ENCODE data around the gene PDK2.

PDK2 gene

DNA sequence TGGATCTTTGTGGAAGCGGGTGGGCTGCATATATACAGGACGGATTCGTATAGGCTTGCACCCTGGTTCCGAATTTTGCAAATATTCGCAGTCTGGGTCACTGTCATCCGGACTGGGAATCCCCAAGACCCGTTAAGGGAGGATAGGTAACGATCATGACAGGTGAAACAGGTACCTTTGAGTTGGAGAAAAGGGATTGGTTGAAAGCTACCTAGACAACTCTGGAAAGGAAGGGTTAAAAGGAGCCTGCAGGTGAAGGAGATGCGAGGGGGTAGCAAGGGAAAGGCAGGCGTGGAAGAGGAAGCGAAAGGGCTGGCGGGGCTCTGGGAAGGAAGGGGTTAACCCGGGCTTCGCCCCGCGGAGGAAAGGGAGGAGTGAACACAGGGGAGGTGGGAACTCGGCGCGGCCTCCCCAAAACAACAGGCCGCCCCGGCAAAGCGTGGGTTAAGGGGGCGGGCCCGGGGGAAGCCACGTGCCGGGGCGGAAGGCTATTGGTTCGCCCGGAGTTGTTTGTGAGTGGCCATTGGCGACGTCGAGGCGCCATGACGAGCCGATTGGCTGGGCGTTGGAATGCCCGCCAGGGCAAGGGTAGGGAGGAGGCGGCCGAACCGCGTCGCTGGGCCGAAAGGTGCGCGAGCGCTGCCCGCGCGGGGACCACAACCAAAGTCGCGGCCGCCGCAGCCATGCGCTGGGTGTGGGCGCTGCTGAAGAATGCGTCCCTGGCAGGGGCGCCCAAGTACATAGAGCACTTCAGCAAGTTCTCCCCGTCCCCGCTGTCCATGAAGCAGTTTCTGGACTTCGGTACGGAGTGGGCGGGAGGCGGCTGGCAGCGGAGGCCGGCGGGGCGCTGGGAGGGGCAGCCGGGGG is at the start of gene PDK2:
TSS of gene PDK2 (plus strand) at position 599 of the 867 bp plus-strand sequence. CDS start at position 684, 85 bp downstream.
- peak; percentile 98 for DNase-seq

DNA sequence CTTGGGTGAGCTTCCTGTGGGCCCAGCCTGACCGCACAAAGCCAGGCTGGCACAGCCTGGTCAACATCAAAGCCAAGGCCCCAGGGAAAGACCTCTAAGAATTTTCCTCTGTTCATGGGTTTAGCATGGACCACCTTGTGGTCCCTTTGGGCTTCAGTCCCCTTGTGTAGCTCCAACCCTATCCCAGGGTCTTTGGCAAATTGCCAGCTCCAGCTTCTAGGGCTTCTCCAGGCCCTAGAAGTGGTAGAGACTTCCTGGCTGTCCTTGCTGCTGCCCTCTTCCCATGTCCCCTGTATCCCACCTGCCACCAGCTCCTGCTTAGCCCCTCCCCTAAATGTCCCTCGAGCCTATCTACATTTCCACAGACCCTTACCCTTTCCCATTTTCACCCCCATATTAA is 49.0 kb upstream of the PDK2 start:
- DNase-seq: no peak

DNA sequence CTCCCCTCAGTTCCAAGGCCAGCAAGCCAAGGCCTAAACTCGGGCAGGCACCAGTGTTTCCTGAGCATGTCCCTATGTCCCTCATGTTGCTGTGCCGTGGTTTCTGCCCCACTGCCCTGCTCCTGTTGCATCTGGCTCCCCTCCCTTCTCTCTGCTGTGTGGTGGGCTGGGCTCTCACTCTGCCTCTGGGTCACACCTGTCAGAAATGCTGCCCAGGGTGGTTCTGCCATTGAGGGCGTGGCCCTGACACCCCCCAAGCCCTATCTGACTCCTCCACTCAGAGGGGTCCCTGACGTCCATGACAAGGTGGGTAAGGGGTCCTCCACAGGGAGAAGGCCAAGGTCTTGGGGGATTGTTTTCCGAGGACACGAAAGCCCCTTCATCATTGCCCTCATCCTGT is 48.5 kb upstream of the PDK2 start:
- DNase-seq: no peak

DNA sequence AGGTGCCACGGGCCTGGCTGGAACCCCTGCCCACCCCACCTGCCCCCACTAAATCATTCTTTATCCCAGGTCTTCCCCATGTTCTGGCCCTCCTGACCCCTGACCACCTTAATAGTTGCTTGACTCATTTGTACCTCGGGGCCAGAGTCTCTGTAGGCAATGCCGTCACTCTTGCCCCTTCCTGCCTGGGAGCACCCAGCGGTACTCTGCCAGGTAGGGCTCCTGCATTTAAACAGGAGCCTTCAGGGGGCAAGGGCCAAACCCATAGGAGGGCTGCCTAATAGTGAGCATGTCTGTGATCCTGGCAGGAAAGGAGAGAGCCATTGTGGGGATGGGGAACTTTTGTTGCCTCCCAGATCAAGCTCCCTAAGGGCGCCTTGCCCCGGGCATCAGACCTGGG is 48.1 kb upstream of the PDK2 start:
- no peak for DNase-seq

DNA sequence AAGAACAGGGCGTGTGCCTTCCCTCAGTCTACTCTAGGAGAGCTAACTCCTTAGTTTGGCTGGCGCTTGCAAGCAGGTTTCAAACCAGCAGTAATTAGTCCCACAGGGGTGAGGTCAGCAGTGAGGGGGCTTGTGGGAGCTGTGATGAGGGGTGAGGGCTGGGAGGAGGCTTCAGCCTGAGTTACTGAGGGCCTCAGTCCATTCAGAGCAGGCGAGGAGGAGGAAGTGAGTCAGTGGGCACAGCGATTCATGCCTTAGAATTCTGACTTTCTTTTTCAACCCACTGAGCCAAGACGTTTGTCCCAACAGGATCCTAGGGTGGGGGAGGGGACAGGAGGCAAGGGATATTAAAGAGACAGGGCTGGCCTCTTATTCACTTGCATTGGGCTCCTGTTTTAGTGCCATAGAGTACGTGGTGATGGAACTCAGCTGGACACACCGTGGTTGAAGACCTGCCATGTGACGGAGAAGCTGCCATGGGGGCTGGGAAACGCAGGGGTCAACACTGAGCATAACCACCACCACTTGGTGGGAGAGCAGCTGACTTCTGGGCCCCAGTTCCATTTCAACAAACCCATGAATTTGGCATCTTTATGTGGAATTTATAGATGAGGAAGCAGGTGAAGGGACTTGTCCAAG is 47.5 kb upstream of the PDK2 start:
- DNase-seq: no peak

DNA sequence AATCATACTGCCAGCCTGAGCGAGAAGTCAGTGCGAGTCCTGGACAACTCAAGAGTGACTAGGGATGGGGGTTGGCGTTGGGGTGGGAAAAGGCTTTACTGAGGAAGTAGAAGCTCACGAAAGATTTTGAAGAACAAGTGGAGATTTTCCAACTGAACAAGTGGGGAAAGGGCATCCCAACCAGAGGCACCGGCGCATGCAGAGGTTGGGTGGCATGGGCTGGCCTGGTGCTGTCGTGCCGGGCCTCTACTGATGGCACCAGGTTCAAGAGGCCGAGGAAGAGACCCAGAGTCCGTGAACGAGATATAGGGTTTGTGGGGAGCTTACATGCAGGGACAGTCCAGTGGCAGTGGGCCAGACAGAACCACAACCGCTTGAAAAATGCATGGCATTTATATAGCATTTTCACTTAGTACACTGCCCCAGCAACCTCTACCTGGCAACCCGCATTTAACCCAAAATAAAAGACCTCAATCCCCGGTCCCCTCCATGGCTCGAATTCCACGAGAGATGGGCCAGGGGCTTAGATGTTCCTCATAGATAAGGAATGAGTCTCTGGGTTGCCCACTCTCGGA is 46.9 kb upstream of the PDK2 start:
- DNase-seq: no peak

DNA sequence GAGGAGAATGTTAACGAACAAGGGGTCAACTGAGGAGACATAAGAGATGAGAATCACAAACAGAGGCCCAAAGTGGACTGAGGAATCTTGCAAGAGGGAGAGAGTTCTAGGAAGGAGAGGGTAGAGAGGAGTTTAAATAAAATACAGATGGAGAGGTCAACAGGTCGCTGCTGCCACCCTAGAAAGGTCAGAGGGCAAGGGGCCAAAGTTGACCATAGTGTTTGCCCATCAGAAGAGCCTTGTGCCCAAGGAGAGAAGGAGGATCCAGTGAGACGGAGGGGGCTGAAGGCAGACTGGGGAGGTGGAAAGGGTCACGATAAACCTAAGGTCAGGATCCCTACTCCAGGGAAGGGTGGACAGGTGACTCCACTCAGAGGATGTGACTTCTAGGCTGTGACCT is 46.2 kb upstream of the PDK2 start:
- DNase-seq: no peak

DNA sequence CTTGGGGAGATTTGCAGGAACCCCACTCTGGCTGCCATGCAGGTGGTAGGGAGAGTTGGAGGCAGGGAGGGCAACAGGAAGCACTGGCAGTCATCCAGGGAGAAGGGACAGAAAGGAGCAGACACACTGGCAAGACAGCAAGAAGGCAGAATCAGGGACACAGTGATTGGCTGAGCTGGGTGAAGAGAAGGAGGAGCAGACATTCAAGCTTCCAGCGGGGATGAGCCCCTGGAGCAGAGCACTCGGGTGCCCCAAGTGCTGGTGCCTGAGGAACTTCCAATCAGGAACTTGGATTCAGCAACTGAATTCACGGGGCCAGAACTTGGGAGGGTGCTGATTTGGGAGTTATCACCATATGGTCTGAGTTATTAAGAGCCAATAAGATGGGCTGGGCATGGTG is 45.5 kb upstream of the PDK2 start:
- no peak for DNase-seq

DNA sequence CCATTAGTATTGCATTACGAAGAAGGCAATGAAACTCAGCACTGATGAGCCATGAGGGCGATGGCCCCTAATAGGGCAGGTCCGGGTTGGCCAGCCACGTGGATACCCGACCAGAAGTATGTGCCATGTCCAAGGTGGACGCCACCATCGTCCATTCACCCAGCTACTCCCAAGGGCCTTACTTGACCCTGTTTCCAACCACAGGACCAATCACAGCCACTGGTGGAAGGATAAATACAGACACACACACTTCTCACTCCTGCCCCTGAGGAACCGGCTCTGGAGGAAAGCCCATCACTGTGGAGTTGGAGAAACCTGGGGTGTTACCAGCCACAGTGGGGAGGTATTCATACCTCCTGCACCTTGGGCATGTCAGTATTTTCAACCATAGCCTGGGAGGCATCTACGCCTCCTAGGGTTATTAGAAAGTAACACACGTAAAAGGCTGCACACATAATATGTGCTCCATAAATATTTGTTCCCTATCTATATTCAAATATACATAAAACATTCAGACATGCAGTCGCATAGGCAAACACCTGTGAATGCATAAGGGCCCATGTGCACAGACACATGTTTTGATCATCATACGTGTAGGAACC is 44.6 kb upstream of the PDK2 start:
- DNase-seq: no peak

DNA sequence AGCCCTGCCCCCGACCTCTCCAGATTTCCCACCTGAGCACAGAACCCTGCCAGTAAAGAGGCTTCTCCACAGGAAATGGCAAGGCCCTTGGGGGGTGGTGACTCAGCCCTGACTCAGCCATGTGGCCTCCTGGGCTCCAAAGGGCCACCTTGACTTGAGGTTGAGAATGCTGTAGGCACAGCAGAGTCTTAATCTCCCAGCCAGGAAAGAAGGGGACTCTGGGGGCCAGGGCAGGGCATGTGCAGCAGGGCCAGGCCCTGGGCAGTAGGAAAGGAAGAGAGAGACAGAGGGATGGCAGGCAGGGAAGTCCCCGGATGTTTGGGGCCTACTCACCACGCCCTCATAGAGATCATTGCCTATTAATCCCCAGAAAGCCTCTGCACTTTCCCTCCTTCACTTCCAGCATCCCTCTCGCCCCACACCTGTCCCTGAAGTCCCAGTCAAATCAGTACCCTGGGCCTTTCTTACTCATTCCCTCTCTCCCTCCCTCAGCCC is 44.0 kb upstream of the PDK2 start:
- no peak for DNase-seq

DNA sequence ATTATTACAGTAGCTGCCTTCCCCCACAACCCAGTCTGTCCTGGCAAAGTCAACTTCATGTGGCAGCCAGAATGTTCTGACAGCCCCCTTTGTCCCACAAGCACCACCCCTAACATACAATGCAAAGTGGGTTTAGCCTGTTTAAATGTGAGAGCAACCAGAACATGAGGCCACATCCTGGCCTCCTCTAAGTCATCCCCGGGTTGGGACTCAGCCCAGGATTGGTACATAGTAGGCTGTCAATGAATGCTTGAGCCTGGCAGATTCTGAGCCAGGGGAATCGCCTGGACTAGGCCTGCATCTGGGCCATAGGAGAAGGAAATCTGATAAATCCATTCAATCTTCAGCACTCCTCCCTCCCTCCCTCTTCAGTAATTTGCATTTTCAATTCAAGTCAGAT is 43.5 kb upstream of the PDK2 start:
- DNase-seq: no peak

DNA sequence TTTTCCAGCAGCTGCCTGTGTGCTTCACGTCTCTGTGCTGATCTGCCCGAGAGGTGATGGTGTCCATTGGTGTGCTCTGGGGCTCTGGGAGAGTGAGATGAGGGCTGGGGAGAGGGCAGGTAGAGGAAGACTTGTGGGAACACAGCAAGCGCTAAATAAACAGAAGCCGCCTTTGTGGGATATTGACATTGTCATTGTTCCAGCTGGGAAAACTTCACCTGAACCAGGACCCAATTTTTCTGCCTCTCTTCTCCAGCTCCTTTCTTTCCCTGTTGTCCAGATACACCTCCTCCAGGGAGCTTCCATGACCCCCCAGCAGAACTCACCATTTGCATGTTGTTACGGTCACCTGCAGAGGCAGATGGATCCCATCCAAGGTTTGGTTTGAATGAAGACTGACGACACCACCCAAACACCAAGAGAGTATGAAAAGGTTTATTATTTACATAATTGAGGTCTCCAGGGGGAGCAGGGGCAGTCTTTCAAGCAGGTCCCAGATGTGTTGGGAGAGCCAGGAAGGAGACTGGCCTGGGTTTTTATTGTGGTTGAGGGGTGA is 42.8 kb upstream of the PDK2 start:
- no peak for DNase-seq

DNA sequence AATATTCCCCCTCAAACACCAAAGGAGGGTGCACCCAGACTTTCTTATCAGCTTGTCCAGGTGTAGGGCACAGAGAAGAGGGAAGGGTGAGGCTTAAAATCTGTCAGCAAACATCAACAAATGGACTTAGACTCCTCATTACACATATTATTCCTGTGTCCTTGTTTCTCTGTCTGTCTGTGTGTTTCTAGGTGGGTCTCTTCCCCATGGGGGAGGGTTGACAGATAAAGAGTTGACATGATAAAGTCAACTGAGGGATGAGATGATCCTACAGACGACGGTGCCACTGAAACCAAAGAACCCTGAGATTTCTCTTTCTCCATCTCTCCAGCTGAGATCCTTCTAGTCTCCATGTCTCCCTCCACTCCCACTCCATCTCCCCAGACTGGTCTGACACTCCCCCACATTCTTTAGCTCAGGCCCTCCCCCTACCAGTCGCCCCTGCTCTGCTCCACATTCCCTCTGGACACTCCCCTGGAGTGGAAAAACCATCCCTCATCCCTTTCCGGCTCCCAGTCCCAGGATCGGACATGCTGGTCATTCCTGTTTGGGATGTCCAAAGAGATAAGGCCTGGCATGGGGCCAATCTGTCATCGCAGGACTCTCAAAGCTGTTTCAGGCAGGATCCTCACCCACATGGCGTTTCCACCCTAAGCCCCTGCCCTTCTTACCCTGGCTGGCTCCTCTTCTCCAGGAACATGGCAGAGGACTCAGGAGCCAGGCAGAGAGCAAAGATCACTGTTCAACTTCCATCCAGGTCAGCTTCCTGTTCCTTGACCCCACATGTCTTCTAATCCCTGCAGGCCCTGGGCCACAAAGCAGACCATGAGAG is 42.1 kb upstream of the PDK2 start:
- DNase-seq: no peak

DNA sequence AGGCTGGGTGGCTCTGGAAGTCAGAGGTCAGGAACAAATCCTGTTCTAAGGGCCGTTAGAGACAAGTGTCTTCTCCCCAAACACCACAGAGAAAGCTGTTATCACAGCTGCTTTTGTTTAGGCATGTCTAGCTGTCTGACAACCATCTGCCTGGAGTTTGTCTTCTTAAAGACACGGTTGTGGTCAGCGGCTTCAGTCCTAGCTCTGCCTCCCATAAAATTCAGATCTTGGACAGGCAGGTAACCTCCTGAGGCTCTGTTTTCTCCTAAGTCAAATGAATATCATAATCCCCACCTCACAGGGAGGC is 41.5 kb upstream of the PDK2 start:
- no peak for DNase-seq

DNA sequence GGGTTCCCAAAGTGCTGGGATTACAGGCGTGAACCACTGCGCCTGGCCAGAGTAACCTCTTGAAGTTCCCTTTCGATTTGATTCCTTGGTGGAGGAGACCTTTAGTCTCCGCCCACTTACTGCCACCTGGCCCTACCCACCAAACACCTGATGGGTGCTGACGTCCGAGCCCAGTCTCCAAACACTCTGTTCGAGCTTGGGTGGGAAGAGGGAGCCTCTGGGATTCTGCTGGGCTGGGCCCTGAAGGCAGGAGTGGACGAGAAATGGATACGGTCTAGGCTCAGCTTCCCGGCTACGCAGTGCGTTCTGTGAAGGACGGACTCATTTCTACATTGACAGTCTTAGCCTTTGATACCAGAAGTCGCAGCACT is 40.1 kb upstream of the PDK2 start:
- no peak for DNase-seq

DNA sequence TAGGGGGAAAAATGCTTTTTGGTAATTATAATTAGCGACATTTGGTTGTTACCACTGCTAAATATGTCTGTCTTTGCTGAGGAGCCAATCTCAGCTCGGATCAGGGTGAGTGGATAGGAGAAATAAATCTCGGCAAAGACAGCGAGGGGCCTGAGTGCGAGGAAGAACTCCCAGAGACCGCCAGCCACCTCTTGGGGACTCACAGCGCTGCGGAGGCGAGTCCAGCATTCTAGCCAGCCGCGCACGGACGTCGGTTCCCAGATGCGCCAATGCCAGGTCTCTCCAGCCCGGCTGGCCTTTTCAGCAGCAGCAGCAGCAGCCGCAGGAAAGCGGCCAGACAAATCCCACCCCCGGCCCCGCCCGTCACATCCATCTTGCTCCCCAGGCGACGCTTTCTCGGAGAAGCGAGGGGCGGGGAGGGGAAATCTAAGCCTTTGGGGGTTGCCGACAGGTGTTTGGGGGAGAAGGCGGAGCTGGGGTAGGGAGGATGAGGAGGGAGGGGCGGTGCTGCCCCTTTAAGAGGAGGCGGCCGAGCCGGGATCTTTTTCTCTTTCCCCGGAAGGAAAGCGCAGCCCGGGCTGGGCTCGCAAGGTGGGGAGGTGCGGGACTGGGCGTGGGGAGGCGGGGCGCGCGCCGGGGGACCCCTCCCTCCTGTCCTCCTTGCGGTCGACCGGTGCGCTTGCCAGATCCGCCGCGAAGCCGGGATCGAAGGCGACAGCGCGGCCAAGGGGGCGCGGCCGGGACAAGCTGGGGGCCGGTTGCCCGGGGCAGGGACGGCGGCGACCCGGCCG is 39.5 kb upstream of the PDK2 start, which contains the start of gene ITGA3:
TSS of gene ITGA3 (plus strand) at position 685 of the 791 bp plus-strand sequence. CDS start 330 bp downstream, outside the sequence.
- peak; percentile 75 for DNase-seq

DNA sequence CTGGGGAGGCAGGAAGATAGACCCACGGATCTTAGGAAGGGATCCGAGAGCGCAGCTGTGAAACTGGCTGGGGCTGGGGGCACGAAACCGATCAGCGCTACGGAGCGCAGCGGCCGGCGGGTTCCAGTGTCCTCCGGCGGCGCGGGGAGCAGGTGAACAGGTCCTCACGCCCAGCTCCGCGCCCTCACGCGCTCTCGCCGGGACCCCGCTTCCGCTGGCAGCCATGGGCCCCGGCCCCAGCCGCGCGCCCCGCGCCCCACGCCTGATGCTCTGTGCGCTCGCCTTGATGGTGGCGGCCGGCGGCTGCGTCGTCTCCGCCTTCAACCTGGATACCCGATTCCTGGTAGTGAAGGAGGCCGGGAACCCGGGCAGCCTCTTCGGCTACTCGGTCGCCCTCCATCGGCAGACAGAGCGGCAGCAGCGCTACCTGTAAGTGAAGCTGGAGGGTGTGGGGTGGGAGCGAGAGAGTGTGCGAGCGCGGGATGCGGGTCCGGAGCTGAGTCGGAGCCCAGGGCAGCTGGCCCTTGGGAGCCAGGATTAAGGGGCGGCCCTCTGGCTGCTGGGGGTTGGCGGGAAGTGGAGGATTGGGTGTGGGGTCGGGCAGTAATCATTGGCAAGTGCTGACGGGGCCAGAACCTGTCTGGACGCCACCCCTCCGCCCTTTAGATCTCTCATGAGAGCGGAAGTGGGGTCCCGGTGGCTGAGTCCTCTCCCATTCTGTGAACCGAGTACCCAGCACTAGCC is 38.8 kb upstream of the PDK2 start:
- no peak for DNase-seq

DNA sequence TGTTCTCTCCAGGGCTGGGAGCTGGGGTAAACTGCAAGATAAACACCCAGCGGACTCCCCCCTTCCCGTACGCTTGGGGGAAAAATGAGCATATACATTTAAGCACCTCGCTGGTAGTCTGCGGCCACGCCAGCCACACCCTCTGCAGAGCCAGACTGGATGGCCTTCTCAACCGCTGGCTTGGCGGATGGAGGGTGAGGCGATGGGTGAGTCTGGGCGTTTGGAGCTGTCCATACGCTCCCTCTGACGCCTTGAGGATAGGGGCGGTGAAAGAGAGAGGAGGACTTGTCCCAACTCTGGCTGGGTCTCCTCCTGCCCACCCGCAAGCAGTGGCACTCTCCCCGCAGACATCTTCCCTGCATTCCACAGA is 38.2 kb upstream of the PDK2 start:
- no peak for DNase-seq

DNA sequence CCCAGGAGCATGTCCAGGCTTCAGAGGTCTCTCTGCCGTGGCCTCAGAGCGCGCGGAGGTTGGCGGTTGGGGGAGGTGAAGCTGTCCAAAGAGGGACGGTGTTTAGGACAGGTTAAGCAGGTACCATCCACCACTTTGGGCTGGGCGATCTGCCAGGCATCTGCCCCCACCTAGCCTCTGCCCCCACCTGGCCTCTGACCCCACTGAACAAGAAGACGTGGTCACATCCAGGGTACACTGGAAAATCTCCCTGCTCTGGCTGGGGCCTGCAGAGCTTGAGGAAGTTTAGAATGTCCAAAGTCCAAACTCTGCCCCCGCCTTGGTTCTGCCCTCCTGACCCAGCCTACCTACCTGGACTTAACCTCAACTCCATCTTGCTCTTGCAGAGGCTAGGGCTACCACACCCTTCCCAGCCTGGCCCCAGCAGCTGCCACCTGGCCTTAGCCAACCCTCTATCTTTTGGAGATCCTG is 37.6 kb upstream of the PDK2 start:
- no peak for DNase-seq

DNA sequence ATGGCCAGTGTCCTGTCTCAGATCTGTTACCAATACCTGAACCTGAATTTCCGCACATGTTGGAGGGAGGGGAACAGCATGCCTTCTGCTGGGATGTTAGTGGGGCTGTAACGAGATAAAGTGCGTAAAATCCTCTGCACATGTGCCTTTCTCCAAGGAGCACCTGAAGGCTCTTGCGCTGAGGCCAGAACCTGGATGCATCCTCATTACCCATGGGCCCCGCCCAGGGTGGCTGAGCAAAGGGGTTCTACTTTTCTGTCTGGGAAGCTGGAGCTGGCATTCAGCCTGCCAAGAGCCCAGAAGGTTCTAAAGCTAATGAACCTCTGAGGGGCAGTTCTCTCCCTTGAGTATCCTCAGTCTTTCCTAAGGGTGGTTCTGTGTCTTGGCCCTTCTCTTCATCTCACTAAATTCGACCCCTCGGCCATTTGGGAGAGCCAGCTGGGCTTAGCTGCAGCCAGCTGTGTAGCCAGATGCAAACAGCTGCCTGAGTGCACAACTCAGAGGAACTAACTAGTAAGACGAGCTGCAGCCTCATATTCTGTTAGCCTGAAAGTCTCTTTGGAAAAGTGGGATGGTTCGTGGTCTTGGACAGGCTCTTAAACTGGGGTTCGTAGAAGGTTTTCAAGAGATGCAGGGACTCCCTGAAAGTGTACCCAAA is 36.7 kb upstream of the PDK2 start:
- DNase-seq: peak; percentile 70
